Measurements from ENCODE around the gene CAPN10. TPM values are rescaled to one million over a fixed set of nuclear protein-coding genes. Genes with fewer than 3 reads are reported as not detected.

CAPN10 gene
- polyA plus RNA-seq, 1 donor (not counting 4 experiments of a cell fraction or from before 2014, with no cell fraction given) = 7.1 TPM

GRCh38 chr2:240586919-240587800, 626 bp downstream of the CAPN10 start:
- Histone ChIP-seq H2AFZ (ENCODE audit: control insufficient read depth, low read length) (peak overlapping the region; percentile 74), H3K27me3 (ENCODE audit: control insufficient read depth, extremely low read depth, insufficient read depth, low read length) (no peaks in the 10 kb centered on the region), H3K79me2 (ENCODE audit: control insufficient read depth, insufficient read depth, low read length) (peaks cover 71% of the 10 kb centered on the region), H3K9me3 (ENCODE audit: control insufficient read depth, low read depth, low read length) (no peaks in the 10 kb centered on the region), H4K20me1 (ENCODE audit: control insufficient read depth, extremely low read depth, insufficient read depth, low read length) (peaks cover 15% of the 10 kb centered on the region), H3K4me1 (ENCODE audit: control insufficient read depth, extremely low read depth, insufficient read depth, low read length) (peaks cover 26% of the 10 kb centered on the region), H3K9me1 (ENCODE audit: control insufficient read depth, extremely low read depth, insufficient read depth, low read length) (peaks cover 6% of the 10 kb centered on the region), H3K27ac (ENCODE audit: control insufficient read depth, insufficient read depth, low read length) (peak overlapping the region; percentile 45), H3K9ac (ENCODE audit: control insufficient read depth, extremely low read depth, insufficient read depth, low read length) (peak overlapping the region; percentile 89), H3K4me3 (ENCODE audit: control insufficient read depth in 2 of 3, extremely low read depth in 1 of 3, insufficient read depth in 2 of 3, low read depth in 1 of 3, low read length in 3 of 3) (peak overlapping the region; percentile 54 to 85 (median 85)), H3K36me3 (ENCODE audit: control insufficient read depth in 2 of 2, extremely low read depth in 1 of 2, insufficient read depth in 2 of 2, low read length in 2 of 2) (peaks cover 2 to 10% of the 10 kb centered on the region in 2 experiments), H3K4me2 (ENCODE audit: control insufficient read depth, extremely low read depth, insufficient read depth, low read depth, low read length) (peak overlapping the region; percentile 93)
- no peak for FAIRE-seq
- TF ChIP-seq CTCF (optimal IDR thresholded peaks at IDR 0.05 in 1 of 3, IDR thresholded peaks at IDR 0.05 in 1 of 3, conservative IDR thresholded peaks at IDR 0.05 in 1 of 3; ENCODE audit: extremely low read depth in 1 of 3, insufficient read depth in 2 of 3, low read length in 3 of 3) (no peak), EZH2 (IDR thresholded peaks at IDR 0.05; ENCODE audit: low read length) (no peak)
- dilution Hi-C loops (cut with MboI; ENCODE audit: extremely low pct_ligation_motif_present, low sequenced_read_pairs) = no loop called here
- DNase-seq (ENCODE audit: low read depth, low spot score) = no peak

GRCh38 chr2:240588006-240588655, 1.6 kb downstream of the CAPN10 start:
- FAIRE-seq (no peak), DNase-seq (ENCODE audit: low read depth, low spot score) (no peak)
- H2AFZ ChIP-seq (ENCODE audit: control insufficient read depth, low read length) = no peak overlapping the region
- peaks cover 22% of the 10 kb centered on the region for H3K4me1 ChIP-seq (ENCODE audit: control insufficient read depth, extremely low read depth, insufficient read depth, low read length)
- H3K9me3 ChIP-seq (ENCODE audit: control insufficient read depth, low read depth, low read length) = no peaks in the 10 kb centered on the region
- no peaks in the 10 kb centered on the region for H3K27me3 ChIP-seq (ENCODE audit: control insufficient read depth, extremely low read depth, insufficient read depth, low read length)
- peaks cover 67% of the 10 kb centered on the region for H3K79me2 ChIP-seq (ENCODE audit: control insufficient read depth, insufficient read depth, low read length)
- no peak overlapping the region for H3K27ac ChIP-seq (ENCODE audit: control insufficient read depth, insufficient read depth, low read length)
- TF ChIP-seq EZH2 (IDR thresholded peaks at IDR 0.05; ENCODE audit: low read length) = no peak
- TF ChIP-seq CTCF (optimal IDR thresholded peaks at IDR 0.05 in 1 of 3, IDR thresholded peaks at IDR 0.05 in 1 of 3, conservative IDR thresholded peaks at IDR 0.05 in 1 of 3; ENCODE audit: extremely low read depth in 1 of 3, insufficient read depth in 2 of 3, low read length in 3 of 3) = no peak
- no peak overlapping the region for H3K9ac ChIP-seq (ENCODE audit: control insufficient read depth, extremely low read depth, insufficient read depth, low read length)
- H3K4me2 ChIP-seq (ENCODE audit: control insufficient read depth, extremely low read depth, insufficient read depth, low read depth, low read length) = peak overlapping the region; percentile 93
- peaks cover 9% of the 10 kb centered on the region for H4K20me1 ChIP-seq (ENCODE audit: control insufficient read depth, extremely low read depth, insufficient read depth, low read length)
- H3K36me3 ChIP-seq (ENCODE audit: control insufficient read depth in 2 of 2, extremely low read depth in 1 of 2, insufficient read depth in 2 of 2, low read length in 2 of 2) = peaks cover 3 to 10% of the 10 kb centered on the region in 2 experiments
- H3K9me1 ChIP-seq (ENCODE audit: control insufficient read depth, extremely low read depth, insufficient read depth, low read length) = peaks cover 6% of the 10 kb centered on the region
- H3K4me3 ChIP-seq (ENCODE audit: control insufficient read depth in 2 of 3, extremely low read depth in 1 of 3, insufficient read depth in 2 of 3, low read depth in 1 of 3, low read length in 3 of 3) = peak overlapping the region; percentile 54 to 85 (median 85)
- dilution Hi-C loops (cut with MboI; ENCODE audit: extremely low pct_ligation_motif_present, low sequenced_read_pairs) = no loop called here

All from keratinocyte (primary cell).